Liver (tissue), 3 donors: Measurements from ENCODE around the gene ATP2B3.

Source experiments
- EGR1 ChIP-seq, 2 donors: IDR thresholded peaks; 2 replicates each; pipeline ENCODE4 v1.6.1; 2016 to 2018; ENCODE audit warnings: antibody characterized with exemption in 2 of 2, low read depth in 2 of 2
- JUND ChIP-seq, 2 donors: IDR thresholded peaks; 2 replicates each; pipeline ENCODE4 v1.6.1; 2016; ENCODE audit warnings: antibody characterized with exemption in 2 of 2
- SP1 ChIP-seq: IDR thresholded peaks from 2 replicates; pipeline ENCODE4 v1.6.1; 2018; ENCODE audit warnings: antibody characterized with exemption, mild to moderate bottlenecking
- YY1 ChIP-seq: IDR thresholded peaks from 2 replicates; pipeline ENCODE4 v1.6.1; 2016; ENCODE audit warnings: antibody characterized with exemption, mild to moderate bottlenecking
- TF ChIP-seq, protein P1 (sequence below): IDR thresholded peaks from 2 replicates; pipeline ENCODE4 v1.6.1; 2016; ENCODE audit warnings: antibody characterized with exemption
- TF ChIP-seq, protein P2 (sequence below): fragments of 150-350 bp; IDR thresholded peaks from 2 replicates; pipeline ENCODE4 v1.5.1; 2017; ENCODE audit warnings: improper control_type of control experiment, low read depth, low read length; ENCODE audit not compliant: missing input control
- TF ChIP-seq, protein P3 (sequence below): IDR thresholded peaks from 2 replicates; pipeline ENCODE4 v1.6.1; 2016; ENCODE audit warnings: antibody characterized with exemption
- donor health status: healthy.
- donor health status: healthy.

DNA sequence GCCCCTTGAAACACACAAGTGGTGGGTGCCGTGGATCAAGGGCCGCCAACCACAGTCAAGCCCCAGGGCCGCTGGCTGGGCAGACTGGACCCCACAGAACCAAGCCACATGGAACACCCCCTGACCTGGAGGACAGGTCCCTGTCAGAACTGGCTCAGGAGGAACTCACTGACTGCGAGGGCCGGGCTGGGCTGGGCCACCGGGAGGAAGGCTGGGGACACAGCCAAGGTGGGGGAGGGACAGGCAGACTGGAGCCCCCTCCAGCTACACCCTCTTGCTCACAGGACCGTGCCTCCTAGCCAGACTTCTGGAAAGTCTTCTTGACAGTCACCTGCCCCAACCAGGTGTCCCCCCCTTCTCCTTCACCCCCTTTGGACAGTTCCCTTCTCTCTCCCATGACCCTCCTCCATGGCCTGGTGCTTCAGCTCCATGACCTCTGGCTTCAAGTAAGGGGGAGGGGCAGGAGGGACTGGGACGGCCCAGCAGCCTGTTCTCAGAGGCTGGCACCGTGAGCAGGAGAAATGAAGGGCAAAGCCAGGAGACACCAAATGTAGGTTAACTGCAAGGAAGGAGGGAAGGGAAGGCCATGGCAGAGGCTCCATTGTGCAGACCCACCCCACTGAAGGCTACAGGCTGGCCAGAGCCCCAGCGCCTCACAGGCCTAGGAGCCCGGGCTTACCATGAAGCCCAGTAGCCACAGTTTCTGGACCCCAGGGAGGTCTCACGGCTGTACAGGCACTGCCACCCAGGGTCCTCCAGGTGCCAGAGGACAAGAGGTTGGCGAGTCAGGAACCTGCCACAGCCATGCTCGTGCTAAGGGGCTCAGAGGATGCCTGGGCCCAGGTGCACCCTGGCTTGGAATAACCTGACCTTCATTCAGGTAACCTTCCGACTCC, 107.0 kb downstream of the ATP2B3 start:
- TF ChIP-seq, protein P1, sequence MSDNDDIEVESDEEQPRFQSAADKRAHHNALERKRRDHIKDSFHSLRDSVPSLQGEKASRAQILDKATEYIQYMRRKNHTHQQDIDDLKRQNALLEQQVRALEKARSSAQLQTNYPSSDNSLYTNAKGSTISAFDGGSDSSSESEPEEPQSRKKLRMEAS, result no peak
- TF ChIP-seq EGR1 (IDR thresholded peaks at IDR 0.05; ENCODE audit: low read depth in 2 of 2) (no peak), YY1 (no peak), JUND (IDR thresholded peaks at IDR 0.05) (peak in 1 of 2 donors; percentile 9), SP1 (peak; percentile 21)
- TF ChIP-seq, protein P2, sequence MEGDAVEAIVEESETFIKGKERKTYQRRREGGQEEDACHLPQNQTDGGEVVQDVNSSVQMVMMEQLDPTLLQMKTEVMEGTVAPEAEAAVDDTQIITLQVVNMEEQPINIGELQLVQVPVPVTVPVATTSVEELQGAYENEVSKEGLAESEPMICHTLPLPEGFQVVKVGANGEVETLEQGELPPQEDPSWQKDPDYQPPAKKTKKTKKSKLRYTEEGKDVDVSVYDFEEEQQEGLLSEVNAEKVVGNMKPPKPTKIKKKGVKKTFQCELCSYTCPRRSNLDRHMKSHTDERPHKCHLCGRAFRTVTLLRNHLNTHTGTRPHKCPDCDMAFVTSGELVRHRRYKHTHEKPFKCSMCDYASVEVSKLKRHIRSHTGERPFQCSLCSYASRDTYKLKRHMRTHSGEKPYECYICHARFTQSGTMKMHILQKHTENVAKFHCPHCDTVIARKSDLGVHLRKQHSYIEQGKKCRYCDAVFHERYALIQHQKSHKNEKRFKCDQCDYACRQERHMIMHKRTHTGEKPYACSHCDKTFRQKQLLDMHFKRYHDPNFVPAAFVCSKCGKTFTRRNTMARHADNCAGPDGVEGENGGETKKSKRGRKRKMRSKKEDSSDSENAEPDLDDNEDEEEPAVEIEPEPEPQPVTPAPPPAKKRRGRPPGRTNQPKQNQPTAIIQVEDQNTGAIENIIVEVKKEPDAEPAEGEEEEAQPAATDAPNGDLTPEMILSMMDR, result no peak
- TF ChIP-seq, protein P3, sequence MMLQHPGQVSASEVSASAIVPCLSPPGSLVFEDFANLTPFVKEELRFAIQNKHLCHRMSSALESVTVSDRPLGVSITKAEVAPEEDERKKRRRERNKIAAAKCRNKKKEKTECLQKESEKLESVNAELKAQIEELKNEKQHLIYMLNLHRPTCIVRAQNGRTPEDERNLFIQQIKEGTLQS, result no peak
